ENCODE data around the gene FUZ. TPM values are rescaled to one million over a fixed set of nuclear protein-coding genes. Genes with fewer than 3 reads are reported as not detected.

FUZ gene
- total and polyA plus RNA-seq, 2 donors = 13.3 to 29.0 TPM

DNA sequence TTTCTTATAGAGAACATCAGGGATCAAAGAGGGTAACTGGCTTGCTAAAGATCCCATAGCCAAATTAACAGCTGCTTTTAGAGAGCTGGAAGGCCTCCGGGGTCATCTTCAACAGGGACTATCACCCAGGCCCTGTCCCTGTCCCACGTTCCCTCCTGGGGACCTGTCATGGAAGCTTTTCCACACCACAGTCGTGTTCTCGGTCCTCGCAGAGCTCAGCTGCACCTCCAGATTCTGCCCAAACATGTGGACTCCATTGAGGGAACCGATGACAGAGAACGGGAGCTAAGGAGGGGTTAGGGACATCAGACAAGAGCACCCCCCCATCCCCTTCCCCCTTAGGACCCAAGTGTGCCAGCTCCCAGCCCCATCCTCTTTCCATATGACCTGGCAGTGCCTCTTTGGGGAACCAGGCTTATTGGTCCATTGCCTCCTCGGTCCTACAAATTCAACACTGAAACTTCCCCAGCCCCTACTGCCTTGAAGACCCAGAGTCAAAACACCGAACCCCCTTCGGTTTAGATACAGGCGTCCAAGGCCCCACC lies 568 bp downstream of the FUZ start:
- no peak overlapping the region for H3K27ac ChIP-seq (ENCODE audit: low read depth)
- H3K36me3 ChIP-seq (ENCODE audit: insufficient read depth) = no peaks in the 10 kb centered on the region
- no peaks in the 10 kb centered on the region for H3K4me1 ChIP-seq (ENCODE audit: insufficient read depth)
- WGBS = 37% methylated on average over 11 of the region's 11 CpGs
- peak overlapping the region; percentile 66 for H3K4me3 ChIP-seq (ENCODE audit: low read depth, low read length)
- no peak for DNase-seq (ENCODE audit: extremely low spot score)

DNA sequence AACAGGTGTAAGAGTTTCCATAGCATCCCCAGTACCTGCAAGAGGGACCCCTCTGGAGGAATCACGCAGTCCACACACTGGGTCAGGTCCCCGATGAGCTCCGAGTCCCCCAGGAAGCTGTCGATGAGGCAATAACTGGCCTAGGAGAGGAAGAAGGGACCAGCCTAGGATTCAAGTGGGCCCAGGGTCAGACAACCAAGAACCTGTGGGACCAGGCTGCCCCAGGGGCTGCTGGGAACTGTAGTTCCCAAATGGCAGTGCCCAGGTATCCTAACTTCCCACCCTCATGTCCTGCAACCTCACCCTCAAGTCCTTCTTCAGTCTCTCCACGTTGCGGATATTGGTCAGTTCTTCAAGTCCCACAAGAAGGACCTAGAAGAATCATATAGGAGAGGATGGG lies 1.8 kb downstream of the FUZ start:
- H3K36me3 ChIP-seq (ENCODE audit: insufficient read depth) = no peaks in the 10 kb centered on the region
- H3K4me1 ChIP-seq (ENCODE audit: insufficient read depth) = no peaks in the 10 kb centered on the region
- no peak overlapping the region for H3K4me3 ChIP-seq (ENCODE audit: low read depth, low read length)
- no peak overlapping the region for H3K27ac ChIP-seq (ENCODE audit: low read depth)
- DNase-seq (ENCODE audit: extremely low spot score) = no peak
- WGBS = 96% methylated on average over 6 of the region's 6 CpGs

DNA sequence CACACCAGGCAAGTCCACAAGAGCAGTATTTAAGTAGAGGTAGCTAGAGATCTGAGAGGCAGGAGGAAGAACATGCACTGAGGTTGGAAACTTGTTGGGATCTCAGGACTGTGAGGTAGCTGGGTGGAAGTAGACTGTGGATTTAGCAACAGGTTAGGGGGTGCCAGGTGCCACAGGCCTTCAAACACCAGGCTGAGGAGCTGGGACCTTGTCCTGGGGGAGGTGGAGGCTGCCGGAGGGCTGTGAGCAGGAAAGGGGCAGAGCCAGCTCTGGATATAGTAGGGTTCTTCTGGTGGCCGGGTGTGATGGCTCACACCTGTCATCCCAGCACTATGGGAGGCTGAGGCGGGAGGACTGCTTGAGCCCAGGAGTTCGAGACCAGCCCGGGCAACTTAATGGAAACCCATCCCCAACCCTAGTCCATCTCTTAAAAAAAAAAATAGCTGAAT lies 3.1 kb downstream of the FUZ start:
- Histone ChIP-seq H3K27ac (ENCODE audit: low read depth) (no peak overlapping the region), H3K4me1 (ENCODE audit: insufficient read depth) (no peaks in the 10 kb centered on the region), H3K36me3 (ENCODE audit: insufficient read depth) (no peaks in the 10 kb centered on the region), H3K4me3 (ENCODE audit: low read depth, low read length) (no peak overlapping the region)
- WGBS = 86% methylated on average over 5 of the region's 5 CpGs
- no peak for DNase-seq (ENCODE audit: extremely low spot score)

DNA sequence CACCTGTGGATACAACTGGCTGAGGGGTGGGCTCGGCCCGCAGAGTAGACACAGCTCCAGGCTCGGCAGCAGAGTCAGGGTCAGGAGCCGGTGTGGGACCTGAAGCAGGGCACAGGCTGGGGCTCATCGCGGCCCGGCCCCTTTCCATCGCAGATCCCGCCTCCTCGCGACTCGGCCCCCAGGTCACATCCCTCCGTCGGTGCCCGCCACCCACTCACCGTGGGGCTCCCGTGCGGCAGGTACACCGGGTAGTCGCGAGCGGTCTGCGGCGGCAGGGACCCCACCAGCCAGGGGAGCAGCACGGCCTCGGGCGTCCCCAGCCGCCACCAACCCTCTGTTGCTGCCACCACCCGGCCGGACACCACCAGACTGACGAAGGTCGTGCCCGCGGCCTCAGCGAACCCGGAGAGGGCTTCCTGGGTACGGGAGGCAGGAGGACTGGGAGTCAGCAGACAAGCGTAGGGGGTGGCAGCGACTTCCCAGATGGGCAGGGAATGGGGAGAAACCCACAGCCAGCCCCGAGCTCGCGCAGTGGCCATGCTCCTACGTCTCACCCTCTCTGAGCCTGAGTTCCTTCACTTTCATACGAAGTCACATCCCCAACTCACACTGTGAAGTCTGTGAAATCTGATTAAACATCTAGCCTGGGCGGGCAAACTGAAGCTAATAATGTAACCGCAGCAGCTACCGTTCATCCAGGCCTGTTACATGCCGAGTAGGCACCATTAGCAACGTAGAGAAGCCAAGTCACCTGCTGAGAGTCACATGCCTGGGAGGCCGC lies 3.7 kb downstream of the FUZ start:
- Histone ChIP-seq H3K36me3 (ENCODE audit: insufficient read depth) (no peaks in the 10 kb centered on the region), H3K4me1 (ENCODE audit: insufficient read depth) (no peaks in the 10 kb centered on the region), H3K4me3 (ENCODE audit: low read depth, low read length) (peak overlapping the region; percentile 57), H3K27ac (ENCODE audit: low read depth) (peak overlapping the region; percentile 67)
- 7% methylated on average over 50 of the region's 50 CpGs for WGBS
- DNase-seq (ENCODE audit: extremely low spot score) = no peak

DNA sequence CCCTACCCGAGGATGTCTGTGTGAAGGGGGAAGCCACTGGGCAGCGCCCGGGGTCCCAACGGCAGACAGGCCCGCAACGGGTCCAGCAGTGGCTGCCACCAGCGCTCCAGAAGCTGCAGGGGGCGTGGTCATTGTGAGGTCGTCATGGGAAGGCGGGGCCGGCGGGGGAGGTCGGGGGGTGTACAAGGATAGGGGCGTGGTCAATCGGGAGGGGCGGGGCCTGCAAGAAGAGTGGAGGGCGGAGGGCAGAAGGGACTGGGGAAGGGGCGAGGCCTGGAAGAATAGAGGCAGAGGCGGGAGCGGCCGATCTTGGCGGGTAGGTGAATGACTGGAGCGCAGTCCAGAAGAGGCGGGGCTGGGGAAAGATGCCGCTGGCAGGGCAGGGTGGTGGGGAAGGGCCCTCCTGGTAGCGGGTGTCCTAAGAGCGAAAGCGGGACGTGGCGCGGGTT lies 4.4 kb downstream of the FUZ start:
- Histone ChIP-seq H3K4me3 (ENCODE audit: low read depth, low read length) (peak overlapping the region; percentile 57), H3K36me3 (ENCODE audit: insufficient read depth) (no peaks in the 10 kb centered on the region), H3K27ac (ENCODE audit: low read depth) (peak overlapping the region; percentile 67), H3K4me1 (ENCODE audit: insufficient read depth) (no peaks in the 10 kb centered on the region)
- WGBS = 2% methylated on average over 31 of the region's 31 CpGs
- DNase-seq (ENCODE audit: extremely low spot score) = peak; percentile 73

DNA sequence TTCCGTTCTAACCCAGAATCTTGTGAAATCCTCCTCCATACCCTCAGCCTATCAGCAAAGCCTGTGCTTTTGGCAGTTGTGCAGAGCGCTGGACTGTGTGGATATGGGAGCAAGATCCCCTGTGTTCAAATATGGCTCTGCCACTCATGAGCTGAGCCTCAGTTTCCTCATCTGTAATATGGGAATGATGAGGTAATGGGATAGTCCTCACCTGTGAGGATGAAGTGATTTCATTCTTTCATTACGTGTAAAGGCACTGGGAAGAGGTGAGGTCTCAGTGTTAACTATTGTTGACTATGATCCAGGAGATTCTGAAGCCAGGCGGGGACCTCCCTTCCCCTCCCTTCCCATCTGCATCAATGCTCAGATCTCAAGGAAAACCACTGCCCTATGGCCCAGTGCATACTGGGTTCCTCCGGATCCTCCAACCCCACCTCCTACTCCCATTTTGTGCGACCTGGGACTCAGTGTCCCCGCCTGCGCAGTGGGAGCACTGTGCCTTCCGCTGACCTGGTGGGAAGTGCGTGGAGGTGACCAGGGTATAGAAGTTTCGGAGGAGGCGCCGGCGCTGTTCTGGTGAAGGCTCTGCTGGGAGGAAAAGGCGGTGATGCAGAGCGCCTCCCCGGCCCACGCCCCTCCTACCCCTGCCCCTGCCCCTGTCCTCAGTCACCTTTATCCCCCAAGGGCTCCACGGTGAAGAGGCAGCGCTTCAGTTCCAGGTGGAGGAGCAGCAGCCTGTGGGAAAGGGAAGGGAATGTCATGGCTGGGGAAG lies 5.0 kb downstream of the FUZ start:
- WGBS = 81% methylated on average over 20 of the region's 20 CpGs
- Histone ChIP-seq H3K27ac (ENCODE audit: low read depth) (no peak overlapping the region), H3K36me3 (ENCODE audit: insufficient read depth) (no peaks in the 10 kb centered on the region), H3K4me3 (ENCODE audit: low read depth, low read length) (peak overlapping the region; percentile 57), H3K4me1 (ENCODE audit: insufficient read depth) (no peaks in the 10 kb centered on the region)
- no peak for DNase-seq (ENCODE audit: extremely low spot score)

DNA sequence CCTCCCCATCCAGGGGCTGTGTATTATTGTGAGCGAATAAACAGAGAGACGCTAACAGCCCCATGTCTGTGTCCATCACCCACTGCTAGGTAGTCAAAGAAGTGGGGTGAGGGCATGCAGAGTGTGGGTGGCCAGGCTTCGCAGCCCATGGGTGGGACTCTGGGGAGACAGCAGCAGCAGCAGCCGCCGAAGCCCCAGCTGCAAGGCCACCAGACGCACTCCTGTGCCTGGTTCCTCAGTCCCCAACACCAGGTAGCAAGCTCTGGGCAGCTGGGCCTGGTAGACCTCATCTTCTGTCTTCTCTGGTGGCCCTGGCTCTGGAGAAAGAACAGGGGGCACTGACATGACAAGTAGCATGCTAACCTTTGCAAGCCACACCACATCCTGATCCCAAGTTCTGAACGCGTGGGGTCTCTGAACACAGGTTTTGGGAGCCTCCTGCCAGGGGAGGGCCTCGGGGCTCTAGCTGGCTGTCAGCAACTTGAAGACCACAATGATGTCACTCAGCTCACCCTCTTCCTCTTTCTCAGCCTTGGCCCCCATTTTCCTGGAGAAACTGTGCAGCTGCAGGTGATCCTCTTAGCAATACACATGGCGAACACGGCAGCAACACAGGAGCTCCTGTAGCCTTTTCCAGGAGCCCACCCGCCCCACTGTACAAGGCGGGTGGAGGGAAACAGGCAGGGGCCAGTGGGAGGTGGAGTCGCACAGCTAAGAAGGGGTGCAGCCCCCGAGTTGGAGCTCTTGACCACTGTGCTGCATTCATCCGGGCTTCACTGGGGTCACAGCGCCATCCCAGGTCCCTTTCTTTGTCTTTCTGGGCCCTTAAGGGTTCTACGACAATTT lies 5.8 kb downstream of the FUZ start:
- WGBS = 86% methylated on average over 18 of the region's 18 CpGs
- no peak for DNase-seq (ENCODE audit: extremely low spot score)
- no peak overlapping the region for H3K27ac ChIP-seq (ENCODE audit: low read depth)
- H3K4me1 ChIP-seq (ENCODE audit: insufficient read depth) = no peaks in the 10 kb centered on the region
- H3K36me3 ChIP-seq (ENCODE audit: insufficient read depth) = no peaks in the 10 kb centered on the region
- H3K4me3 ChIP-seq (ENCODE audit: low read depth, low read length) = no peak overlapping the region

DNA sequence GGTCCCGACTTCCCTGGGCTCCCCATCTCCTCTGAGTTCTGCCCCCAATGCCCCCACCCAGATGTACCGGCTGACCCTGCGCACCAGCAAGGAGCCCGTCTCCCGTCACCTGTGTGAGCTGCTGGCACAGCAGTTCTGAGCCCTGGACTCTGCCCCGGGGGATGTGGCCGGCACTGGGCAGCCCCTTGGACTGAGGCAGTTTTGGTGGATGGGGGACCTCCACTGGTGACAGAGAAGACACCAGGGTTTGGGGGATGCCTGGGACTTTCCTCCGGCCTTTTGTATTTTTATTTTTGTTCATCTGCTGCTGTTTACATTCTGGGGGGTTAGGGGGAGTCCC lies 6.5 kb downstream of the FUZ start:
- WGBS = 89% methylated on average over 8 of the region's 8 CpGs
- Histone ChIP-seq H3K36me3 (ENCODE audit: insufficient read depth) (peaks cover 2% of the 10 kb centered on the region), H3K4me3 (ENCODE audit: low read depth, low read length) (no peak overlapping the region), H3K4me1 (ENCODE audit: insufficient read depth) (no peaks in the 10 kb centered on the region), H3K27ac (ENCODE audit: low read depth) (no peak overlapping the region)
- no peak for DNase-seq (ENCODE audit: extremely low spot score)

DNA sequence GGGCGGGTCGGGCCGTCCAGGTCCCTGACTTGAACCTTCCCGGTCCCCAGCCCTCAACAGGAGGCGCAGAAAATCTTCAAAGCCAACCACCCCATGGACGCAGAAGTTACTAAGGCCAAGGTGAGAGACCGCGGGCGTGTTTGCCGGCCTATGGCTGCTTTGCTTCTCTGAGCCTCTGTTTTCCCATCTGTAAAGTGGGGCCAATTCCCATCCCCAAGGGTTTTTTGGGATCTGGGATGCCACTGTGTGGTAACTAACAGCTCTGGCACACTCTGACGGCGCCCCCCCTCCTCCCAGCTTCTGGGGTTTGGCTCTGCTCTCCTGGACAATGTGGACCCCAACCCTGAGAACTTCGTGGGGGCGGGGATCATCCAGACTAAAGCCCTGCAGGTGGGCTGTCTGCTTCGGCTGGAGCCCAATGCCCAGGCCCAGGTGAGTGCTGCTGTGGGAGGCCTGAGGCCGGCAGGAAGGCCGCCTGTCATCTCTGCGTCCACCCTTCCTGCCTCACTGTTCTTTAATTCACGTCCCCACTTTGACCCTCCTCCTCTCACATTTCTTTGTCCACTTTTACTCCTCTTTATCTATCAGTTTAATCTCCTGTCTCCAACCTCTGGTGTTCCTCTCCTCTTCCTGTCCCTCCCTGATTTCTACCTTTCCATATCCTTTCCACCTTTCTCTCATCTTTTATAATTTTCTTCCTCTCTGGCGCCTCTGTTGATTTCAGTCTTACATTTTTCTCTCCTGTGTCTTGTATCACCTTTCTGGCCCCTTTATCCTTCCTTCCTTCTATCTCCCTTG lies 7.1 kb downstream of the FUZ start:
- DNase-seq (ENCODE audit: extremely low spot score) = no peak
- peaks cover 5% of the 10 kb centered on the region for H3K36me3 ChIP-seq (ENCODE audit: insufficient read depth)
- 82% methylated on average over 20 of the region's 20 CpGs for WGBS
- H3K4me3 ChIP-seq (ENCODE audit: low read depth, low read length) = no peak overlapping the region
- no peak overlapping the region for H3K27ac ChIP-seq (ENCODE audit: low read depth)
- H3K4me1 ChIP-seq (ENCODE audit: insufficient read depth) = no peaks in the 10 kb centered on the region

DNA sequence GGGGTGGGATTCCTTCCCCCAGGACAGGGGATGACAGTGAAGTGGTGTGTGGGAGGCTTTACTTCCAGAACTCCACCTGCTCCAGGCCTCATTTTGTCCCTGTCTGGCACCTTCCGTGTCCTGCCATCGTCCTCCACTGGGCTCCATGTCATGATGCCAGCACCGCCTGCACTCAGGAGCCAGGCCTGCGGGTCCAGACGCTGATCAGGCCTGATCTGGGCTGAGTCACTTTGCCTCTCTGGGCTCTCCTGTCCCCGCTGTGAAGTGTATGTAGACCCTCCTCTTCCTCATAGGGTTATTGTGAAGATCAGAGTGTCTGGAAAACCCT lies 9.6 kb downstream of the FUZ start:
- Histone ChIP-seq H3K36me3 (ENCODE audit: insufficient read depth) (peaks cover 10% of the 10 kb centered on the region), H3K4me1 (ENCODE audit: insufficient read depth) (no peaks in the 10 kb centered on the region), H3K27ac (ENCODE audit: low read depth) (no peak overlapping the region), H3K4me3 (ENCODE audit: low read depth, low read length) (no peak overlapping the region)
- 95% methylated on average over 6 of the region's 6 CpGs for WGBS
- DNase-seq (ENCODE audit: extremely low spot score) = no peak

DNA sequence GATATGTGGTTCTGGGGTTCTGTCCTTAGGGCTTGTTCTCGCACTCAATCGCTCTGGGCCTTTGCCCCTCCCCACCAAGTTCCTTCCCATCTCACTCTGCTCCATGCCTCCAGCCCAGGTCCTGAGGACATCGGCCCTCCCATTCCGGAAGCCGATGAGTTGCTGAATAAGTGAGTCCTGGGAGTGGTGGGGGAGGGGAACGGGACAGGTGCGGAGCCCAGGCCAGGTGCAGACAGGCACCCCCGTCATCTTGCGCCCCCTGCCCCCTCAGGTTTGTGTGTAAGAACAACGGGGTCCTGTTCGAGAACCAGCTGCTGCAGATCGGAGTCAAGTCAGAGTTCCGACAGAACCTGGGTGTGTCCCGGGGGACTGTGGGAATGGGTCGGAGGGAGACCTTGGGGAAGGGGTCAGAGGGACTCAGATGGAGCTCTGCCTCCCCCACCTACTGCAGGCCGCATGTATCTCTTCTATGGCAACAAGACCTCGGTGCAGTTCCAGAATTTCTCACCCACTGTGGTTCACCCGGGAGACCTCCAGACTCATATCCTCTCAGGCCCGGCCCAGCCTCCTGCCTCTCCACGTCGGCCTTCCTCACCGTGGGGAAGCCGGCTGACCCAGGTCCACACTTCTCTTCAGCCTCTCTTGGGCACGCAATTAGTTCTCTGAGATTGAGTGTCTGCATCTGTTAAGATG lies 10.1 kb downstream of the FUZ start:
- DNase-seq (ENCODE audit: extremely low spot score) = no peak
- Histone ChIP-seq H3K4me1 (ENCODE audit: insufficient read depth) (no peaks in the 10 kb centered on the region), H3K36me3 (ENCODE audit: insufficient read depth) (peaks cover 10% of the 10 kb centered on the region), H3K4me3 (ENCODE audit: low read depth, low read length) (no peak overlapping the region), H3K27ac (ENCODE audit: low read depth) (no peak overlapping the region)
- WGBS = 83% methylated on average over 24 of the region's 24 CpGs

DNA sequence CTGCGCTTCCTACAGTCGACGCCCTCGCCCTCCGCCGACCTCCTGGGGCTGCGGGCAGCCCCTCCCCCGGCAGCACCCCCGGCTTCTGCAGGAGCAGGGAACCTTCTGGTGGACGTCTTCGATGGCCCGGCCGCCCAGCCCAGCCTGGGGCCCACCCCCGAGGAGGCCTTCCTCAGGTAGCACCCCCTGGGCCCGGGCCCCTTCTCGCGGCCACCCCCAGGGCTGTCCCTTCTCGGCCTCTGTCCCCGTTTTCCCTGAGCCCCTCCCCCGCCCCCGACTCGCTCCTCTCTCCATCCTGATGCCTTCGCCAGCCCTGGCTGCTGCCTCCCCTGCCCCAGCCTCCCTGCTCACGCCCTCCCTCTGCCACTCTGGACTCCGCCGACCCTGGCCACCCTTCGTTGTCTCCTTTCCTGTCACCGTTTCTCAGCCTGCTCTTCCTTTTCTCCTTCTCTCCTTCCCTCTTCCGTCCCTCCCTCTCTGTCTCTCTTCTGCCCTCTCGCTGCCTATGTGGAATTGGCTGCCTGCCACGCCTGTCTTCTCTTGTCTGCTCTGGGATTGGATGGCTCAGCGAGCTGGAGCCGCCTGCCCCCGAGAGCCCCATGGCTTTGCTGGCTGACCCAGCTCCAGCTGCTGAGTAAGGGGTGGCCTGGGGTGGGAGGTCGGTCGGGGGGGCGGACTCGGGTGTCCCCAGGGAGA lies 11.0 kb downstream of the FUZ start:
- Histone ChIP-seq H3K27ac (ENCODE audit: low read depth) (no peak overlapping the region), H3K36me3 (ENCODE audit: insufficient read depth) (peaks cover 10% of the 10 kb centered on the region), H3K4me1 (ENCODE audit: insufficient read depth) (no peaks in the 10 kb centered on the region), H3K4me3 (ENCODE audit: low read depth, low read length) (peak overlapping the region; percentile 24)
- peak; percentile 83 for DNase-seq (ENCODE audit: extremely low spot score)
- WGBS = 20% methylated on average over 38 of the region's 38 CpGs
